ENCODE data around the gene TGIF1. TPM values are rescaled to one million over a fixed set of nuclear protein-coding genes. Genes with fewer than 3 reads are reported as not detected.

Gene TGIF1
- total and polyA plus RNA-seq, 9 of the 15 experiments (the other 6 are each of a cell fraction or from before 2014, with no cell fraction given): 16.1 to 77.7 (median 44.6) TPM

- TF ChIP-seq KLF1 (tag; IDR thresholded peaks at IDR 0.05) (no peak), RBFOX2 (IDR thresholded peaks at IDR 0.05; ENCODE audit: low read depth, low read length) (no peak), CTBP1 (IDR thresholded peaks at IDR 0.05; ENCODE audit: borderline replicate concordance) (0 out of 2 replicates have a peak, but pooled peaks have one; percentile 24), PPARD (CRISPR knock-in tag; IDR thresholded peaks at IDR 0.05) (no peak), ZNF75A (CRISPR knock-in tag; IDR thresholded peaks at IDR 0.05) (no peak), TBL1XR1 (IDR thresholded peaks at IDR 0.05; ENCODE audit: low read length in 2 of 2) (no peak), TEAD1 (CRISPR knock-in tag; IDR thresholded peaks at IDR 0.05) (0 out of 4 replicates have a peak, but pooled peaks of 1 of the 2 experiments have one; percentile 33), TEAD4 (IDR thresholded peaks at IDR 0.05; ENCODE audit: low read length) (0 out of 2 replicates have a peak, but pooled peaks have one; percentile 19), TEAD4 (CRISPR knock-in tag; IDR thresholded peaks at IDR 0.05; ENCODE audit: borderline replicate concordance) (no peak), KDM4B (IDR thresholded peaks at IDR 0.05; ENCODE audit: borderline replicate concordance in 2 of 2, low read depth in 1 of 2) (no peak), TARDBP (IDR thresholded peaks at IDR 0.05) (no peak), CEBPB (tag; IDR thresholded peaks at IDR 0.05) (peak; percentile 52; the same call in 1 of the 2 replicates)
- TF ChIP-seq, protein P1, sequence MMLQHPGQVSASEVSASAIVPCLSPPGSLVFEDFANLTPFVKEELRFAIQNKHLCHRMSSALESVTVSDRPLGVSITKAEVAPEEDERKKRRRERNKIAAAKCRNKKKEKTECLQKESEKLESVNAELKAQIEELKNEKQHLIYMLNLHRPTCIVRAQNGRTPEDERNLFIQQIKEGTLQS (IDR thresholded peaks at IDR 0.05): no peak
- TF ChIP-seq, protein P1 (CRISPR knock-in tag; conservative IDR thresholded peaks at IDR 0.05): no peak
- TF ChIP-seq, protein P2, sequence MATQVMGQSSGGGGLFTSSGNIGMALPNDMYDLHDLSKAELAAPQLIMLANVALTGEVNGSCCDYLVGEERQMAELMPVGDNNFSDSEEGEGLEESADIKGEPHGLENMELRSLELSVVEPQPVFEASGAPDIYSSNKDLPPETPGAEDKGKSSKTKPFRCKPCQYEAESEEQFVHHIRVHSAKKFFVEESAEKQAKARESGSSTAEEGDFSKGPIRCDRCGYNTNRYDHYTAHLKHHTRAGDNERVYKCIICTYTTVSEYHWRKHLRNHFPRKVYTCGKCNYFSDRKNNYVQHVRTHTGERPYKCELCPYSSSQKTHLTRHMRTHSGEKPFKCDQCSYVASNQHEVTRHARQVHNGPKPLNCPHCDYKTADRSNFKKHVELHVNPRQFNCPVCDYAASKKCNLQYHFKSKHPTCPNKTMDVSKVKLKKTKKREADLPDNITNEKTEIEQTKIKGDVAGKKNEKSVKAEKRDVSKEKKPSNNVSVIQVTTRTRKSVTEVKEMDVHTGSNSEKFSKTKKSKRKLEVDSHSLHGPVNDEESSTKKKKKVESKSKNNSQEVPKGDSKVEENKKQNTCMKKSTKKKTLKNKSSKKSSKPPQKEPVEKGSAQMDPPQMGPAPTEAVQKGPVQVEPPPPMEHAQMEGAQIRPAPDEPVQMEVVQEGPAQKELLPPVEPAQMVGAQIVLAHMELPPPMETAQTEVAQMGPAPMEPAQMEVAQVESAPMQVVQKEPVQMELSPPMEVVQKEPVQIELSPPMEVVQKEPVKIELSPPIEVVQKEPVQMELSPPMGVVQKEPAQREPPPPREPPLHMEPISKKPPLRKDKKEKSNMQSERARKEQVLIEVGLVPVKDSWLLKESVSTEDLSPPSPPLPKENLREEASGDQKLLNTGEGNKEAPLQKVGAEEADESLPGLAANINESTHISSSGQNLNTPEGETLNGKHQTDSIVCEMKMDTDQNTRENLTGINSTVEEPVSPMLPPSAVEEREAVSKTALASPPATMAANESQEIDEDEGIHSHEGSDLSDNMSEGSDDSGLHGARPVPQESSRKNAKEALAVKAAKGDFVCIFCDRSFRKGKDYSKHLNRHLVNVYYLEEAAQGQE (IDR thresholded peaks at IDR 0.05; ENCODE audit: borderline replicate concordance): peak; percentile 56; the same call in 1 of the 2 replicates
- TF ChIP-seq, protein P2 (CRISPR knock-in tag; IDR thresholded peaks at IDR 0.05; ENCODE audit: low read depth): no peak
- TF ChIP-seq, protein P3, sequence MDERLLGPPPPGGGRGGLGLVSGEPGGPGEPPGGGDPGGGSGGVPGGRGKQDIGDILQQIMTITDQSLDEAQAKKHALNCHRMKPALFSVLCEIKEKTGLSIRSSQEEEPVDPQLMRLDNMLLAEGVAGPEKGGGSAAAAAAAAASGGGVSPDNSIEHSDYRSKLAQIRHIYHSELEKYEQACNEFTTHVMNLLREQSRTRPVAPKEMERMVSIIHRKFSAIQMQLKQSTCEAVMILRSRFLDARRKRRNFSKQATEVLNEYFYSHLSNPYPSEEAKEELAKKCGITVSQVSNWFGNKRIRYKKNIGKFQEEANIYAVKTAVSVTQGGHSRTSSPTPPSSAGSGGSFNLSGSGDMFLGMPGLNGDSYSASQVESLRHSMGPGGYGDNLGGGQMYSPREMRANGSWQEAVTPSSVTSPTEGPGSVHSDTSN (CRISPR knock-in tag; IDR thresholded peaks at IDR 0.05; ENCODE audit: low read depth): no peak
- TF ChIP-seq, protein P3 (tag; conservative IDR thresholded peaks at IDR 0.05; ENCODE audit: low read depth): 0 out of 2 replicates have a peak, but pooled peaks have one; percentile 10
Observed at GRCh38 chr18:3441290-3441689, 8.7 kb upstream of the TGIF1 start (continued).

Measured in K562 (cell line).